Measurements from ENCODE around the gene DDI1.

Gene DDI1

GRCh38 chr11:104036588-104036987, at the start of gene DDI1:
Gene DDI1, plus strand, starts transcription at chr11:104036640. Its CDS starts 183 bp downstream, at chr11:104036823.
- no peak for TF ChIP-seq CTCF (IDR thresholded peaks at IDR 0.05; ENCODE audit: low read length, missing control alignments)
- no peak for DNase-seq (ENCODE audit: low read depth)
- no peak within 1 kb of the TSS for H3K4me3 ChIP-seq (replicated peaks; ENCODE audit: low read depth, low read length)

- no peak for TF ChIP-seq CTCF (IDR thresholded peaks at IDR 0.05; ENCODE audit: low read length, missing control alignments)
- DNase-seq (ENCODE audit: low read depth) = peak; percentile 38
- no peak overlapping the region for H3K4me3 ChIP-seq (replicated peaks; ENCODE audit: low read depth, low read length)
Measured at GRCh38 chr11:103987629-103988594, 48.5 kb upstream of the DDI1 start.

GRCh38 chr11:103988595-103988969, 47.9 kb upstream of the DDI1 start:
- peak; percentile 30 for DNase-seq (ENCODE audit: low read depth)
- no peak for TF ChIP-seq CTCF (IDR thresholded peaks at IDR 0.05; ENCODE audit: low read length, missing control alignments)
- no peak overlapping the region for H3K4me3 ChIP-seq (replicated peaks; ENCODE audit: low read depth, low read length)

- no peak overlapping the region for H3K4me3 ChIP-seq (replicated peaks; ENCODE audit: low read depth, low read length)
- DNase-seq (ENCODE audit: low read depth) = no peak
- no peak for TF ChIP-seq CTCF (IDR thresholded peaks at IDR 0.05; ENCODE audit: low read length, missing control alignments)
Measured at GRCh38 chr11:103993507-103993906, 42.9 kb upstream of the DDI1 start.

GRCh38 chr11:103994094-103994493, 42.3 kb upstream of the DDI1 start:
- no peak for DNase-seq (ENCODE audit: low read depth)
- H3K4me3 ChIP-seq (replicated peaks; ENCODE audit: low read depth, low read length) = no peak overlapping the region
- TF ChIP-seq CTCF (IDR thresholded peaks at IDR 0.05; ENCODE audit: low read length, missing control alignments) = no peak

- TF ChIP-seq CTCF (IDR thresholded peaks at IDR 0.05; ENCODE audit: low read length, missing control alignments) = no peak
- no peak overlapping the region for H3K4me3 ChIP-seq (replicated peaks; ENCODE audit: low read depth, low read length)
- DNase-seq (ENCODE audit: low read depth) = no peak
Measured at GRCh38 chr11:103994518-103994917, 41.9 kb upstream of the DDI1 start.

All from fibroblast of pulmonary artery (primary cell).